Choroid plexus epithelial cell (primary cell): ENCODE data around the gene ALOX5AP.

Experiments
- DNase-seq: peaks from one replicate; pipeline ENCODE4 v3.0.0-alpha.2; 2010; ENCODE audit warnings: low read depth
- H3K4me3 ChIP-seq: 2 replicates; pipeline ENCODE4 v1.5.1; 2011; ENCODE audit warnings: low read depth, mild to moderate bottlenecking, control low read depth, low read length, moderate library complexity
- CTCF ChIP-seq: conservative IDR thresholded peaks from 2 replicates; pipeline ENCODE4 v1.5.1; 2011; ENCODE audit warnings: low read depth, mild to moderate bottlenecking, control low read depth, inconsistent platforms, low read length, moderate library complexity

Gene ALOX5AP

GRCh38 chr13:30714629-30715371 is 20.5 kb upstream of the ALOX5AP start:
- H3K4me3 ChIP-seq, result no peak overlapping the region
- no peak for DNase-seq
- TF ChIP-seq CTCF, result no peak

GRCh38 chr13:30715372-30715756 is 20.0 kb upstream of the ALOX5AP start:
- no peak for TF ChIP-seq CTCF
- no peak for DNase-seq
- H3K4me3 ChIP-seq, result no peak overlapping the region

- TF ChIP-seq CTCF, result no peak
- no peak overlapping the region for H3K4me3 ChIP-seq
- DNase-seq, result no peak
These were observed 19.5 kb upstream of the ALOX5AP start for GRCh38 chr13:30715837-30716236.

GRCh38 chr13:30718661-30719524 is 16.4 kb upstream of the ALOX5AP start:
- TF ChIP-seq CTCF, result no peak
- peak; percentile 86 for DNase-seq
- H3K4me3 ChIP-seq, result no peak overlapping the region

- DNase-seq, result no peak
- TF ChIP-seq CTCF, result no peak
- H3K4me3 ChIP-seq, result no peak overlapping the region
These were observed 15.8 kb upstream of the ALOX5AP start for GRCh38 chr13:30719525-30719914.

- TF ChIP-seq CTCF, result no peak
- H3K4me3 ChIP-seq, result no peak overlapping the region
- DNase-seq, result no peak
These were observed 15.0 kb upstream of the ALOX5AP start for GRCh38 chr13:30720172-30720869.
